ENCODE data around the gene TXN2. TPM values are rescaled to one million over a fixed set of nuclear protein-coding genes. Genes with fewer than 3 reads are reported as not detected.
A peak's percentile ranks its signal among the peaks of the same experiment; 100 is the strongest.
"Not testable (repeated sequence)": the region's sequence is repeated elsewhere in the genome, so short reads cannot be mapped to it uniquely, and the experiment has no call there.

TXN2 gene, protein sequence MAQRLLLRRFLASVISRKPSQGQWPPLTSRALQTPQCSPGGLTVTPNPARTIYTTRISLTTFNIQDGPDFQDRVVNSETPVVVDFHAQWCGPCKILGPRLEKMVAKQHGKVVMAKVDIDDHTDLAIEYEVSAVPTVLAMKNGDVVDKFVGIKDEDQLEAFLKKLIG
- total RNA-seq, result 25.8 TPM

DNA sequence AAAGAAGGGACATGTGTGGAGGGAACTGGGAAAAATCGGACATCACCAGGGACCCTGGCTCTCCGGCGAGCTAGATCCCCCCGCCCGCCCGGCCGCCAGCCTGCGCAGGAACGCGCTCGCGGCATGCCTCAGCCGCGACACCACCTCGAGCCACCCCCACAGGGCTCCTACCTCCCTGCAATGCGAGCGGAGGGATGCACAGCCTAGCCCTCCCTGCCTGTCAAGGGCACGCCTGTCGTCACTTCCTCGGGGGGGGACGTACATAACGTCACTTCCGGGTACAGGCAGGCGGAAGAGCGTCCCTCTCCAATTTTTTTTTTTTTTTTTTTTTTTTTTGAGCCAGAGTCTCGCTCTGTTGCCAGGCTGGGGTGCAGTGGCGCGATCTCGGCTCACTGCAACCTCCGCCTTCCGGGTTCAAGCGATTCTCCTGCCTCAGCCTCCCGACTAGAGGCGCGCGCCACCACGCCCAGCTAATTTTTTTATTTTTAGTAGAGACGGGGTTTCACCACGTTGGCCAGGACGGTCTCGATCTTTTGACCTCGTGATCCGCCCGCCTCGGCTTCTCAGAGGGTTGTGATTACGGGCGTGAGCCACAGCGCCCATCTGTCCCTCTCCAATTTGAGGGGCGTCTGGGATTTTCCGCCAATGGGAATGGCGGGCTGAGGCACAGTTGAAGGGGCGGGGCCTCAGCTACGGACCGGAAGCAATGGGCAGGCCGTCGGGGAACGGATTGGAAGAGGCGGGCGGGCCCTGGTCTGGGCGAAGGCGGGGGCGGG lies at the start of gene TXN2:
Gene TXN2 (minus strand): TSS at position 248 of the 776 bp plus-strand sequence. CDS start 803 bp downstream, outside the sequence.
- peak; percentile 99 for DNase-seq

DNA sequence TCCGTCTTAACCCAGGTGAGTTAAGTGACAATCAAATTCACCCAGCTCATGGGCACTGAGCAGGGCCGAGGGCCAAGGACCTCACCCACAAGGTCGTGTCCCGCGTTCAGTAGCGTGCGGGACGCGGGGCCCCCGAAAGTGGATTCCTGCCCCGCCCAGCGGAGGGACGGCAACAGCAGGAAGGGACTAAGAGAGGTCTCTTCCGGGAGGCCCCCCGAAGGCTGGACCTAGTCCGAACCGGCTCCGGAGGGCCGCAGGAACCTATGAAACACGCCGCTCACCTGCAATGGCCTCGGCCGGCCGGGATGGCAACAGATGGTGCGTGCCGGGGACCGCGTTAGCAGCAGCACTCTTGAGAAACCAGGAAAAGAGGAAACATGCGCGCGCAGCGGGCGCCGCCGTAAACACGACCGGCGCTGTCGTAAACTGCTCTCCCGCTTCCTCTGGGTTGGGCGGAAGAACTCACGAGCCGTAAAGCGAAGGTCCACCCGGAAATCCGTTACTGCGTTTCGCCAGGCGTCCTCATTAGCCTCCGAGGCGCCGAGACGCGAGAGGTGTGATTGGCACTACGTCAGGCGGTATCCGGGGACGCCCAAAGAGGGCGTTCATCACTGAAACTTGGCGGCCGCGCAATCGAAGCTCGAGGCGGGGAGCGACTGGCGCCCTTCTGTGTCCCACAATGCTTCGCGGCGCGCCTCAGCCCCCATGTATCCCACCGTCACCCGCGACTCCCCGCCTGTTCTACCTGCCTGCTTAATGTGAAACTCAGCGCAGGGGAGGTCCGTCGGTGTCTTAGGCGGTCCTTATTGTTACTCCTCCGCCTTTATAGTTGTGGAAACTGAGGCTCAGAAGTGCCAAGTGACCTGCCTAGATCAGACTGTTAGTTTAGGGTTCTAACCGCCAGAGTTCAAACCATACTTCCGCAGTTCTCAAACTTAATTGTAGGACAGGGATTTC lies 47.6 kb upstream of the TXN2 start, which contains the start of gene EIF3D:
Gene EIF3D (minus strand): TSS at position 372 of the 957 bp plus-strand sequence. CDS start 3,045 bp downstream, outside the sequence.
- peak; percentile 100 for DNase-seq

DNA sequence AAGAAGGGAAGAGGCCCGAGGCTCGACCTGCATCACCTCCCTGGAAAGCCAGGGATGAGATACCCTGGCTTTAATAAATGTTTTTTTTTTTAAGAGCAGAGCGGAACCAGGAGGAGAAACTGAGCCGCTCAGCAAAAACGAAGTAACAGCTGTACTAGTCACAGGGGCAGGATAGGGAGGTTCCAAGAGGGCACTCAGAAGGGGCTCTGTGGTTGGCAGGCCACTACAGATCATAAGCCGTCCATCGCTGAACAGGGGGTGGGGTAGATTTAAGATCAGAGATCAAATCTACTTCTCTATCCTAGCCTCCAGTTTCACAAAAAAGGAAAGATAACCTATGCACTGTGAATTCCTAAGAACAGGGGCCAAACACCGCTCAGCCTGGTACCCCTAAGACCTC lies 46.9 kb upstream of the TXN2 start:
- peak; percentile 36 for DNase-seq

DNA sequence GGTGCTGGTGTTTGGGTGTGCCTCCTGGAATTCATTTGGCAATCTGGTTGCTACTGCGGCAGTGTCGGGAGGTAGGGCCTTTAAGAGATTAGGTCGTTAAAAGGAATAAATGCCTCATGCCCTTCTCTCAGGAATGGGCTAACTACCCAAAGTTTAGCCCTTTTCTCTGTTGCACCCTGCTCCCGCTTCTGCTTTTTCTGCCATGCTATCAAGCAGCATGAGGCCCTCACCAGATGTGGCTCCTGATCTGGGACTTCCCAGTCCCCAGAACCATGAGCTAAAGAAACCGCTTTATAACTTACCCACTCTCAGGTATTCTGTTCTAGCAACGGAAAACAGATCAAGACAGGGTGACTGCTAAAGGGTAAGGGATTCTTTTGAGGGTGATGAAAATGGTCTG lies 41.2 kb upstream of the TXN2 start:
- no peak for DNase-seq

DNA sequence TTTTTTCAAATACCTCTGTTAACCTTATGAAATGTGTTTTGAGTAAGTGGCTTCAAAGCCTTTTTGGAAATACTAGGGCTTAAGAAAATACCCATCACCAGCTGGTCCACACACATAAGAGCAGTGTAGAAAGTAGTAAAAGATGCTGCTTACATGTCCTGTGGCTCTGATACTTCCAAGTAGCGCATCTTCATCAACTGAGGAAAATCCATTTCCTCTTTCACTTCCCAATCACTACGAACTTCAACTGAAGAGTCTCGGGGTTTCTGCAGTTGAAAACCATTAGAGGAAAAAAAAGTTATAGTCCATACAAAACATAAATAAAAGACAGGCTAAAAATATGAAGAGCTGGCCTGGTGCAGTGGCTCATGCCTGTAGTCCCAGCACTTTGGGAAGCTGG lies 39.0 kb upstream of the TXN2 start:
- DNase-seq, result no peak

DNA sequence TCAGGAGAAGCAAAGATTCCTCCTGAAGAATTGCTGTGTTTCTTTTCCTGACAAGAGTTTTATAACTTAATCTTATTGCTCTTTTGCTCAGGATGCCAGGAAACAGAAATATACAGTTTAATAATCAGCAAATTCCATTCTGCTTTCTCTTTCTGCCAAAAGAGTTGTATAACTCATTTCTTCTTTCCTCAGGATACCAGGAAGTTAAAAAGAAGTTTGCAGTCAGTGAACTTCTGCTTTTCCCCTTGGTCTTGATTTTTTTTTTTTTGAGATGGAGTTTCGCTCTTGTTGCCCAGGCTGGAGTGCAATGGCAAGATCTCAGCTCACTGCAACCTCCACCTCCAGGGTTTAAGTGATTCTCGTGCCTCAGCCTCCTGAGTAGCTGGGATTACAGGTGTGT lies 38.5 kb upstream of the TXN2 start:
- DNase-seq, result not testable (repeated sequence)

DNA sequence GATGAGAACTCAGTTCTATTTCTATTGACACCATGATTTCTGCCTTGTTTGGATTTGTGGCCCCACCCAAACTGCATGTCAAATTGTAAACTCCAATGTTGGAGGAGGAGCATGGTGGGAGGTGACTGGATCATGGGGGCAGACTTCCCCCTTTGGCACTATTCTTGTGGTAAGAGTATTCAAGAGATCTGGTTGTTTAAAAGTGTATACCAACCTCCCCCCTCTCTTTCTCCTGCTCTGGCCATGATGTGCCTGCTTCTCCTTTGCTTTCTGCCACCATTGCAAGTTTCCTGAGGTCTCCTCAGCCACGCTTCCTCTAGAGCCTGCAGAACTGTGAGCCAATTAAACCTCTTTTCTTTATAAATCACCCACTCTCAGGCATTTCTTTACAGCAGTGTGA lies 33.3 kb upstream of the TXN2 start:
- no peak for DNase-seq

DNA sequence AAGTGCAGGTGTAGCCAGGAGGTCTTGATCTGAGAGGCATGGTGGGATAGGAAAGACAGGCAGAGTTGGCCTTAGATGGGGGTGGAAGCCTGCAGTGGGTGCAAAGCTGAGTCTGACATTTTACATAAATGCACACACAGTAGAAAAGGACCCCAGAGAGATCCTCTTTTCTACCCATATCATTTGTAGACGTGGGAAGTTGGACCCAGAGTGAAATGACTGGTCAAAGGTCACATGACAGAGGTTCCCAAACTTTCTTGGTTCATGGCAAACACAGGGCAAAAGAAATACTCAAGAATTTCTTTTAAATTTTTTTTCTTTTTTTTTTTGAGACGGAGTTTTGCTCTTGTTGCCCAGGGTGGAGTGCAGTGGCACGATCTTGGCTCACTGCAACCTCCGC lies 31.6 kb upstream of the TXN2 start:
- DNase-seq, result no peak

DNA sequence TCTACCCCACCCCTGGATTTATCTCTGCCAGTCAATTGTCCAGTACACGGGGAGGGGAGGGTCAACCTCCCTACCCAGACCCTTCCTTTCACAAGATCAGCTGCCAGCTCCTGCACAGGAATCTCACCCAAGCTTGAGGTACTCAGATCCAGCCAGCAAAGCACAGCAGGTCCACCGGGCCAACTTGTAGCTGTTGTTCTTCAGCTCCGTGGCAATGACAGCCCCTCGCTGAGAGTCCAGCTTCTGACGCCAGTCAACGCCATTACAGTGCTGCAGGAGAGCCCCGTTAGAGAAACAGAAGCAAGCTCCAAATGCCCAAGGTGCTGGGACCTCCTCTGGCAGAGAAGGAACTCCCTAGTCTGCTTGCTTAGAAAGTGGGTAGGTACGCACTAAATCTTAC lies 30.9 kb upstream of the TXN2 start:
- no peak for DNase-seq

DNA sequence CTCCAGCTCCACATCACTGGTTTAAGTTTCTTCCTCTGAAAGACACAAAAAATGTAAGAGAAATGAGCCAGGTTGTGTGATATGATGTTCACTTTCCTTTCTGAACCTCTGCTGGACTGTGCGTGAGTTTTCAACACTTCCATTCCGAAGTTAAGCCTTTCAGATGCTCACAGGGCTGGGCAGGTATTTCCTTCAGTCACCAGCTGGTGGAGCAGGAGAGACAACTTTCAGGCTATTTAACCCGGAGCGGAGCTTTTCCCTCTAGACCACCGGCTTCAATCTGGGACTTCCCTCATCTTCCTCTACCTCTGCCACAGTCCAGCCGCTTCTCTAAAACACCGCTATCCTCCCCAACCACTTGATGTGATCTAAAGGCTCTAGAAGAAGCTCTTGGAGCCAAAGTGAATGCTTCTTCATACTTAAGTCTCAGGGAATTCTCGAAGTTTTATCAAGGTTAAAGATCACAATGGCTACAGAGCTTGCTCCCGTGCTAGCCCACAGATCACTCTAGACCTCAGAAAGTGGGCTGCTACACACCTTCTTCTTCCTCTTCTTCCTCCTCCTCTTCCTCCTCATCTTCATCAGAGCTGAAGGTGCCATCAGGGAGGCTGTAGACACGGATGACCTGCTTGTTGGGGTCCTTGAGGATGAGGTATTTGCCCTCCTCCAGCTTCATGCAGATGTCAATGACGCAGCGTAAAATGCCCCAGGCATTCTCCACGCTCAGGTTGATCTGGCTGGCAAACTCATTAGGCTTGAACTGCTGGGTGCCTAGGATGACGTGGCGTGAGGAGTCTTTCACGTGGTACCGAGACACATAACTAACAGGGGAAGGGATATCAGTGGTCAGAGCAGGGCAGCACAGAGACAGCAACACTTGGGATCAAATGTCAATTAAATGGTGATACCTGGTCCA lies 29.8 kb upstream of the TXN2 start:
- DNase-seq, result peak; percentile 73

DNA sequence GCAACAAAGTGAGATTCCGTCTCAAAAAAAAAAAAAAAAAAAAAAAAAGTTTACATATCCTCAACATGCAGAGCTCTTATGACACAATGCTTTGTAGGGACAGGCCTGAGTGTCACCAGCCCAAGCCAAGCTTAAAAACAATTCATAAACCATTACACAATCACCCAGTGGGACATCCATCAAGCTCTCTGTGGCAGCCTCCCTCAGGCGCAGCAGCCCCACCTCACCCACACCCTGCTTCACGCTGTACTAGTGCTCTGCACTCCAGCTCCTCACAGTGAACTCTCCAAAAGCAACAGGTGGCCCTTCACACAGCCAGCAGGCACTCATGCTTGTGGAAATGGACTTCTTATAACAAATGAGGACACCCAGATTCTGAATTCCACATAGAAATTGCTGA lies 28.9 kb upstream of the TXN2 start:
- peak; percentile 17 for DNase-seq

DNA sequence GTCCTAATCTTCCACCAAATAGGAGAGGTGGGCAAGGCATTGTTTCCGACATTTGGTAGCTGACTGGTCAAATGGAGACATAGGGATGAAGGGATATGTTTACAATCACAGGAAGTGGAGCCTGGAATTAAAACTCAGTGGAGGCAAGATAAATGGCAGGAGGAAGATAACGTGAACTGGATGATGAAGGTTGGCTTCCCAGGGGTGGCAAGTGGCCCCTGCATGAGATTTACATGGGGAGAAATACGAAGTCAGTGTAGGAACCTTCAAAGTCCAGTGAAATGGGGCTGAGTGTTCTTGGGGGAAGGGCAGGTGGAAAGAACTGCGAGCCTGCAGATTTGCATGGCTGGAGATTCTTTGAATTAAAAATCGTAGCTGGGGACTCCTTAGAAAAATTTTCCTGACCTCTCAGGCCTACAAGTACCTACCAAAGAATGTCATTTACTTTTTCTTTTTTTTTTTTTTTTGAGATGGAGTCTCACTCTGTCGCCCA lies 26.1 kb upstream of the TXN2 start:
- no peak for DNase-seq

DNA sequence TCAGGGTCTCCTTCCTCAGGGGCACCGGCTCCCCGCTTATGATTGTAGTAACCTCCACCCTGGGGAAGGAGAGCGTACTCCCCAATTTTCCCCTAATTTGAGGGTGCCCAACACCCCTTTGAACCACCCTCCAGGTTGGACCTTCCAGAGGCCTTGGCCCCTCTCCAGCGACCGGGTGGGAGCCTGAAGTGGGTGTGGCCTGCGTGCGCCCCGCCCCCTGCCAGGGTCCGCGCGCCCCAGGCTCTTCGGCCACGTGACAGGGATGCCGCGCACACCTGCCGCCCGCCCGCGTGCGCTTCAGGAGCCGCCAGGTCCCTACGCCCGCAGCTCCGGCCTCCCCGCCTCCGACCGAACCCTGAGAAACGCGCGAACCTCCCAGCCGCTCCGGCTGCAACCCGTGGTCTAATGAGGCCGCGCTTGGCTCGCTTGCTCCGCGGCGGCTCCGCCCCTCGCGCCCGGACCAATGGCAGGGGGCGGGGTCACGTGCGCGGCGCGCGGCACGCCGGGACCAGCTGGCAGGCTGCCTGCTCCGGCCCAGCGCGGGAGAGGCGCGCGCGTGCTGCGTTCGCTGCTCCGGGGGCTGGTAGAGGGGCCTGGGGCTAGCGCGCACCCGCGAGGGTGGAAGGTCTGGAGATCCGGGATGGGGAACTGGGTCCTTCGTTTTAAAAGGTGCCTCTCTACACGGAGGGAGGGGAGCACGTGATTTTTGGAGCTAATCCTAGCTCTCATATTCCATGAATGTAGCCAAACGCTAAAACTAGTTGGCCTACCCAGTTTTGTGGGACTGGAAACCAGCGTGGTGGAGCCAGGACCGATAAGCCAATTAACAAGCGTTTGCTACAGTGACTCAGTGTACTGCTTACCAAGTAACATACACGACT lies 25.4 kb upstream of the TXN2 start, which contains the start of gene FOXRED2:
Gene FOXRED2 (minus strand): TSS at position 404 of the 881 bp plus-strand sequence. CDS start 618 bp downstream, outside the sequence.
- DNase-seq, result peak; percentile 95

DNA sequence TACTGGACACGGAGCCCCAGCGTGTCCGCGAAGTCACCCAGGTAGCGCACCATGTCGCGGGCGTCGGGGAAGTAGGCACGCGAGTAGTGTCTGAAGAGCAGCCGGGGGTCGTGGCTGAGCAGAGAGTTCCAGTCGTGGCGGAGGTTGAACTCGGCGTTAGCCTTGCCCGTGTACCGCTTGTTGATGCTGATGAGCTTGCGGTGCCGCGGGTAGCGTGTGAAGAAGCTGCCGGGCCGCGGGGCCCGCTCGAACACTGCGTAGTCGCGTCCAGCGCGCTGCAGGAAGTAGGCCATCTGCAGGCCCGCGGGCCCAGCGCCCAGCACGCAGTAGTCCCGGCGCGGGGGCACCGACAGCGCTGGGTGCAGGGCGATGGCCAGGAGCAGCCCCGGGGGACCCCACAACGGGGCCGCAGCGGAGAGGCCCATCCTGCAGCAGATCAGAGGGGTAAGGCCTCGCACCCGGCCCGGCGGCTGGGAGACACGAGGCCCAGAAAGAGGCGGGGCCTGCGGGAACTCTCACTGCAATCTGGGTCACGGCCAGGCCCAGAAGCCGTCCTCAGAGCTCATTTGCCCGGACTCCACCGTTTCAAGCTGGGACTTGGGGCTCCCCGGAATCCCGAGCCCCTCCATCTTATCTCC lies 24.7 kb upstream of the TXN2 start:
- DNase-seq, result no peak

DNA sequence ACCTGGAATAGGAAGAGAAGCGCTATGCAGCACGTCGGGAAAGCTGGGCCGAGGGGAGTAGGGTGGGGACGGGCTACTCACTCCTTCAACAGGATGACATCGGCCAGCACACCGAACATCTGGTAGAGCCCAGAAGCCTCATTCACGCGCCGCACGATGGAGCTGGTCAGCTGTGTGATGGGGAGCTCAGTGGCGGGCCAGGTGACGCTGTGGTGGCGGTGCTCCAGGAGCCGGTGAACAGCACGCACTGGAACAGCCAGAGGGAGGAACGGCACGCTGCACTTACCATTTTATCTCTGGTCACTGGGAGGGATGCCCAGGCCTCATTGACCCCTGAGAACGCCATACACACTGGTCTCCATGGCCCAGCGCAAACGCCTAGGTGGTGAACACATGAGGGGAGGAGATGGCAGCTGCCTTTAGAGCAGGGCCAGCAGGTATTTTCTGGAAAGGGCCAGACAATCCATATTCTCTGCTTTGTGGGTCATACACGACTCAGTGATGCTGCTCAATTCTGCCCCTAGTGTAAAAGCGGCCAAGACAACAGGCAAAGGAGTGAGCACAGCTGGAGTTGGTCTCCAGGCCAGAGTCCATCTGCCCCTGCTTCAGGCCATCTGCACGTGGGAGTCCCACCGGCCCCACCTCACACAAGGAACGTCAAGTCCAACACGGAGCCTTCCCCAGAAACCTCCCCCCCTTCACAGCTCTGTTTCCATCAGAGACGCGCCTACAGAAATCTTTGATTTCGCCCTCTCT lies 16.6 kb upstream of the TXN2 start:
- no peak for DNase-seq

DNA sequence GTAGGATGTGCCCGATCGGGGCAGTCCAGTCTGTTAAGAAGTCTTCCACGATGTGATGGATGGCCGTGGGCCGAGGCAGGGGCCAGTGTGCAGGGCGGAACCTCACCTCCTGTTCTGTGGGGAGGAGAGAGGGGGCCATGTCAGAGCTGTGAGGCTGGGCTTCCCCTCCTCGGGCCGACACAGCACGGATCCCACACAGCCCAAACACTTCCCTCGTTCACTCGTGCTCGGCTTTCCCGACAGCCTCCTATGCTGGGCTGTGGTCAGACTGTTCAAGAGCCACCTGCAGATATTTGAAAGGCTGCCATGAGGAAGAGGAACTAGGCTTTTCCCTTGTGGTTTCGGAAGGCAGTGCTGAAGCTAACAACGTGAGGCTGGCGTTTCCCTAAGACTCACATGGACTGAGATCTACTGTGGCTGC lies 12.3 kb upstream of the TXN2 start:
- DNase-seq, result no peak

DNA sequence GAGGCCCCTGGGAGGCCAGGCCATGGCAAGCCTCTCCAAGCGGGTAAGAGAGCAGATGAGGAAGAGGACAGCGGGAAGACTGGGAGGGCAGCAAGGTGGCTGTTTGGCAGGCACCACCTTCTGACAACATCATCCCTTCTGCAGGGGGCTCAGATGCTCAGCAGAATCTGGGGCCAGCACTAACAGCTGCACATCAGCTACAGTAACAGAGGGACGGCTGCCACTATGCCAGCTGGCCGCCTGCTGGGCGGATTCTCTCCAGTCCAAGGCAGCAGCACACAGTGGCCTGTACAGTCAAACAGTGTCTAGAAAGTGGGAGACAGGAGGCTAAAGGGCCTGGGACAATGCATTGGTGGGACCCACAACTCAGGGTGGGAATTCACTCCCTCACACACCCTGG lies 10.7 kb upstream of the TXN2 start:
- peak; percentile 87 for DNase-seq

DNA sequence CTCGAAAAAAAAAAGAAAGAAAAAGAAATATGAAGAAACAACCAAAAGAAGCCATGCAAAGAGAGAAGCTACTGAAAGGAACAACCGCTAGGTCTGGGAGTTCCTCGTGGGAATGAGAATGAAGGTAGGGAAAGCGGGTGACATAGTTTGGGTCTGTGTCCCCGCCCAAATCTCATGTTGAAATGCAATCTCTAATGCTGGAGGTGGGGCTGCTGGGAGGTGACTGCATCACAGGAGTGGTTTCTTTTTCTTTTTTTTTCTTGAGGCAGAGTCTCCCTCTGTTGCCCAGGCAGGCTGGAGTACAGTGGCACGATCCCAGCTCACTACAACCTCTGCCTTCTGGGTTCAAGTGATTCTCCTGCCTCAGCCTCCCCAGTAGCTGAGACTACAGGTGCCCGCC lies 9.7 kb upstream of the TXN2 start:
- DNase-seq, result no peak

All from tongue (tissue), 2 donors.